ENCODE measurements around the gene ST6GALNAC6. TPM values are rescaled to one million over a fixed set of nuclear protein-coding genes. Genes with fewer than 3 reads are reported as not detected.

Gene ST6GALNAC6
- total and polyA plus RNA-seq, 10 of the 15 experiments (the other 5 are each of a cell fraction or from before 2014, with no cell fraction given), result 0.40 to 27.0 (median 16.8) TPM

GRCh38 chr9:127915801-127916719 lies 16.7 kb upstream of the ST6GALNAC6 start (continued):
- TF ChIP-seq FOS (IDR thresholded peaks at IDR 0.05; ENCODE audit: borderline replicate concordance, extremely low read depth, insufficient read length) (no peak), RAD51 (IDR thresholded peaks at IDR 0.05) (no peak), TCF3 (IDR thresholded peaks at IDR 0.05; ENCODE audit: borderline replicate concordance, insufficient read depth, low read depth, low read length) (peak; percentile 84), BACH1 (IDR thresholded peaks at IDR 0.05; ENCODE audit: borderline replicate concordance) (no peak), SUZ12 (IDR thresholded peaks at IDR 0.05; ENCODE audit: unreplicated experiment) (no peak), TARDBP (IDR thresholded peaks at IDR 0.05; ENCODE audit: borderline replicate concordance) (no peak), SUPT20H (IDR thresholded peaks at IDR 0.05; ENCODE audit: borderline replicate concordance, control insufficient read depth, low read depth, low read length) (no peak), ZSCAN29 (IDR thresholded peaks at IDR 0.05) (no peak), SREBF2 (IDR thresholded peaks at IDR 0.05; ENCODE audit: low read length) (no peak), ZNF24 (IDR thresholded peaks at IDR 0.05) (no peak), NR2C2 (IDR thresholded peaks at IDR 0.05; ENCODE audit: borderline replicate concordance, control insufficient read depth, insufficient read length, low read depth) (no peak), BHLHE40 (IDR thresholded peaks at IDR 0.05; ENCODE audit: borderline replicate concordance in 1 of 2, low read depth in 2 of 2, low read length in 1 of 2) (peak; percentile 37 to 51; a peak in 3 of 4 replicates), MAX (IDR thresholded peaks at IDR 0.05; ENCODE audit: low read depth, low read length) (no peak; the same call in 1 of the 2 replicates), MEF2A (IDR thresholded peaks at IDR 0.05; ENCODE audit: insufficient read depth, low read depth, low read length) (peak; percentile 94), KAT2A (conservative IDR thresholded peaks at IDR 0.05; ENCODE audit: control insufficient read depth, low read depth, low read length) (no peak), EGR1 (IDR thresholded peaks at IDR 0.05; ENCODE audit: borderline replicate concordance in 1 of 2, low read depth in 2 of 2, low read length in 2 of 2) (no peak), HDAC6 (IDR thresholded peaks at IDR 0.05; ENCODE audit: unreplicated experiment) (no peak), RELA (IDR thresholded peaks at IDR 0.05; ENCODE audit: borderline replicate concordance, partially characterized antibody) (no peak), RCOR1 (conservative IDR thresholded peaks at IDR 0.05; ENCODE audit: low read depth, low read length) (no peak), FOXK2 (IDR thresholded peaks at IDR 0.05) (no peak), GABPA (IDR thresholded peaks at IDR 0.05; ENCODE audit: low read depth) (no peak), ZNF217 (IDR thresholded peaks at IDR 0.05) (no peak), TCF7 (IDR thresholded peaks at IDR 0.05; ENCODE audit: borderline replicate concordance) (no peak)
- TF ChIP-seq, protein P1, sequence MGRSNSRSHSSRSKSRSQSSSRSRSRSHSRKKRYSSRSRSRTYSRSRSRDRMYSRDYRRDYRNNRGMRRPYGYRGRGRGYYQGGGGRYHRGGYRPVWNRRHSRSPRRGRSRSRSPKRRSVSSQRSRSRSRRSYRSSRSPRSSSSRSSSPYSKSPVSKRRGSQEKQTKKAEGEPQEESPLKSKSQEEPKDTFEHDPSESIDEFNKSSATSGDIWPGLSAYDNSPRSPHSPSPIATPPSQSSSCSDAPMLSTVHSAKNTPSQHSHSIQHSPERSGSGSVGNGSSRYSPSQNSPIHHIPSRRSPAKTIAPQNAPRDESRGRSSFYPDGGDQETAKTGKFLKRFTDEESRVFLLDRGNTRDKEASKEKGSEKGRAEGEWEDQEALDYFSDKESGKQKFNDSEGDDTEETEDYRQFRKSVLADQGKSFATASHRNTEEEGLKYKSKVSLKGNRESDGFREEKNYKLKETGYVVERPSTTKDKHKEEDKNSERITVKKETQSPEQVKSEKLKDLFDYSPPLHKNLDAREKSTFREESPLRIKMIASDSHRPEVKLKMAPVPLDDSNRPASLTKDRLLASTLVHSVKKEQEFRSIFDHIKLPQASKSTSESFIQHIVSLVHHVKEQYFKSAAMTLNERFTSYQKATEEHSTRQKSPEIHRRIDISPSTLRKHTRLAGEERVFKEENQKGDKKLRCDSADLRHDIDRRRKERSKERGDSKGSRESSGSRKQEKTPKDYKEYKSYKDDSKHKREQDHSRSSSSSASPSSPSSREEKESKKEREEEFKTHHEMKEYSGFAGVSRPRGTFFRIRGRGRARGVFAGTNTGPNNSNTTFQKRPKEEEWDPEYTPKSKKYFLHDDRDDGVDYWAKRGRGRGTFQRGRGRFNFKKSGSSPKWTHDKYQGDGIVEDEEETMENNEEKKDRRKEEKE (IDR thresholded peaks at IDR 0.05), result no peak
- TF ChIP-seq, protein P2, sequence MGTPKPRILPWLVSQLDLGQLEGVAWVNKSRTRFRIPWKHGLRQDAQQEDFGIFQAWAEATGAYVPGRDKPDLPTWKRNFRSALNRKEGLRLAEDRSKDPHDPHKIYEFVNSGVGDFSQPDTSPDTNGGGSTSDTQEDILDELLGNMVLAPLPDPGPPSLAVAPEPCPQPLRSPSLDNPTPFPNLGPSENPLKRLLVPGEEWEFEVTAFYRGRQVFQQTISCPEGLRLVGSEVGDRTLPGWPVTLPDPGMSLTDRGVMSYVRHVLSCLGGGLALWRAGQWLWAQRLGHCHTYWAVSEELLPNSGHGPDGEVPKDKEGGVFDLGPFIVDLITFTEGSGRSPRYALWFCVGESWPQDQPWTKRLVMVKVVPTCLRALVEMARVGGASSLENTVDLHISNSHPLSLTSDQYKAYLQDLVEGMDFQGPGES (IDR thresholded peaks at IDR 0.05), result no peak
- TF ChIP-seq, protein P3, sequence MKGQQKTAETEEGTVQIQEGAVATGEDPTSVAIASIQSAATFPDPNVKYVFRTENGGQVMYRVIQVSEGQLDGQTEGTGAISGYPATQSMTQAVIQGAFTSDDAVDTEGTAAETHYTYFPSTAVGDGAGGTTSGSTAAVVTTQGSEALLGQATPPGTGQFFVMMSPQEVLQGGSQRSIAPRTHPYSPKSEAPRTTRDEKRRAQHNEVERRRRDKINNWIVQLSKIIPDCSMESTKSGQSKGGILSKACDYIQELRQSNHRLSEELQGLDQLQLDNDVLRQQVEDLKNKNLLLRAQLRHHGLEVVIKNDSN (IDR thresholded peaks at IDR 0.05; ENCODE audit: borderline replicate concordance, extremely low read length, insufficient read depth, low read depth, low read length), result no peak

Measured in GM12878 (cell line).